Neutrophil (primary cell): ENCODE data around the gene CECR2.

Source experiments
- H3K27ac ChIP-seq: fragments of 200-600 bp; sonication (generic); 2 replicates; pipeline ENCODE4 v1.5.1; 2016; ENCODE audit warnings: mild to moderate bottlenecking, moderate library complexity
- H3K27me3 ChIP-seq: fragments of 200-600 bp; sonication (generic); 2 replicates; pipeline ENCODE4 v1.6.0; 2016; ENCODE audit warnings: mild to moderate bottlenecking
- H3K36me3 ChIP-seq: fragments of 200-600 bp; sonication (generic); 2 replicates; pipeline ENCODE4 v1.5.1; 2017
- H3K4me1 ChIP-seq, 2 experiments: fragments of 200-600 bp in 1 of 2; sonication (generic) in 1 of 2; 1 replicate in 1 of 2; 2 replicates in 1 of 2; pipeline versions ENCODE4 v1.5.1 to v1.6.1; 2013 to 2016; ENCODE audit warnings: low read depth in 1 of 2, low read length in 1 of 2, mild to moderate bottlenecking in 1 of 2, moderate library complexity in 1 of 2; ENCODE audit not compliant: control insufficient read depth in 1 of 2, insufficient read depth in 1 of 2
- H3K4me3 ChIP-seq, 2 experiments: fragments of 200-600 bp in 1 of 2; sonication (generic) in 1 of 2; 1 replicate in 1 of 2; 2 replicates in 1 of 2; pipeline ENCODE4 v1.5.1; 2013 to 2016; ENCODE audit warnings: low read depth in 1 of 2, low read length in 1 of 2, mild to moderate bottlenecking in 1 of 2, moderate library complexity in 1 of 2
- H3K9me3 ChIP-seq: fragments of 200-600 bp; sonication (generic); 2 replicates; pipeline ENCODE4 v1.5.1; 2016
- TF ChIP-seq, protein P1 (sequence below): fragments of 200-600 bp; sonication (generic); IDR thresholded peaks from 2 replicates; pipeline ENCODE4 v1.5.1; 2016; ENCODE audit warnings: antibody characterized with exemption

CECR2 gene

DNA sequence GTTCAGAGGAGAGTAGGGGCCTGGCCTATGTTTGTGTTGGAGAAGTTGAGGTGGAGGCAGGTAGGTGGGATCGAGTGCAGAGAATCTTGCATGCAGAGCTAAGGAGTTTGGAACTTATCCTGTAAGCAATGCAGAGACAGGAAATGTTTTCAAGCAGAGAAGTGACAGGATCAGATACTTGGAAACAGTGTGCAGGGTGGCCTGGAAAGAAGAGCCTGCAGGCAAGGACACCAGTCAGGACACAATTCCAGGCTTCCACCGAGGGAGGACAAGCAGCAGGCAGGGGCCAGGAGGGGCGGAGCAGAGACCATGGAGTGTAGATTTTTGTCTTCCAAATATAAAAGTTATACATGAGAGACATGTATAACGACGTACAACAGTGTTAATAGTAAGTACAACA, 26.9 kb upstream of the CECR2 start:
- H3K27ac ChIP-seq = no peak overlapping the region
- no peaks in the 10 kb centered on the region for H3K4me1 ChIP-seq
- no peaks in the 10 kb centered on the region for H3K36me3 ChIP-seq
- TF ChIP-seq, protein P1, sequence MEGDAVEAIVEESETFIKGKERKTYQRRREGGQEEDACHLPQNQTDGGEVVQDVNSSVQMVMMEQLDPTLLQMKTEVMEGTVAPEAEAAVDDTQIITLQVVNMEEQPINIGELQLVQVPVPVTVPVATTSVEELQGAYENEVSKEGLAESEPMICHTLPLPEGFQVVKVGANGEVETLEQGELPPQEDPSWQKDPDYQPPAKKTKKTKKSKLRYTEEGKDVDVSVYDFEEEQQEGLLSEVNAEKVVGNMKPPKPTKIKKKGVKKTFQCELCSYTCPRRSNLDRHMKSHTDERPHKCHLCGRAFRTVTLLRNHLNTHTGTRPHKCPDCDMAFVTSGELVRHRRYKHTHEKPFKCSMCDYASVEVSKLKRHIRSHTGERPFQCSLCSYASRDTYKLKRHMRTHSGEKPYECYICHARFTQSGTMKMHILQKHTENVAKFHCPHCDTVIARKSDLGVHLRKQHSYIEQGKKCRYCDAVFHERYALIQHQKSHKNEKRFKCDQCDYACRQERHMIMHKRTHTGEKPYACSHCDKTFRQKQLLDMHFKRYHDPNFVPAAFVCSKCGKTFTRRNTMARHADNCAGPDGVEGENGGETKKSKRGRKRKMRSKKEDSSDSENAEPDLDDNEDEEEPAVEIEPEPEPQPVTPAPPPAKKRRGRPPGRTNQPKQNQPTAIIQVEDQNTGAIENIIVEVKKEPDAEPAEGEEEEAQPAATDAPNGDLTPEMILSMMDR = no peak
- H3K4me3 ChIP-seq = no peak overlapping the region
- no peaks in the 10 kb centered on the region for H3K9me3 ChIP-seq
- peaks cover 24% of the 10 kb centered on the region for H3K27me3 ChIP-seq

DNA sequence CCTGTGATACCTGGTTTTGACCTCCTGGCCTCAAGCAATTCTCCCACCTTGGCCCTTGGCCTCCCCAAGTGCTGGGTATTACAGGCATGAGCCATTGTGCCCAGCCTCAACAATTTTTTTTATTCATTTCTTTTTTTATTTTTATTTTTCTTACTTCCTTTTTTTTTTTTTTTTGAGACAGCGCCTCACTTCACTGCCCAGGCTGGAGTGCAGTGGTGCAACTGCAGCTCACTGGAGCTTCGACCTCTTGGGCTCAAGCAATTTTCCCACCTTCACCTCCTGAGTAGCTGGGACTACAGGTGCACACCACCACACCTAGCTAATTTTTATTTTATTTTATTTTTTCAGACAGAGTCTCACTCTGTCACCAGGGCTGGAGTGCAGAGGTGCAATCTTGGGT, 25.5 kb upstream of the CECR2 start:
- H3K27me3 ChIP-seq = peaks cover 13% of the 10 kb centered on the region
- H3K4me1 ChIP-seq = no peaks in the 10 kb centered on the region
- TF ChIP-seq, protein P1 = no peak
- no peaks in the 10 kb centered on the region for H3K36me3 ChIP-seq
- H3K9me3 ChIP-seq = no peaks in the 10 kb centered on the region
- H3K4me3 ChIP-seq = no peak overlapping the region
- no peak overlapping the region for H3K27ac ChIP-seq

DNA sequence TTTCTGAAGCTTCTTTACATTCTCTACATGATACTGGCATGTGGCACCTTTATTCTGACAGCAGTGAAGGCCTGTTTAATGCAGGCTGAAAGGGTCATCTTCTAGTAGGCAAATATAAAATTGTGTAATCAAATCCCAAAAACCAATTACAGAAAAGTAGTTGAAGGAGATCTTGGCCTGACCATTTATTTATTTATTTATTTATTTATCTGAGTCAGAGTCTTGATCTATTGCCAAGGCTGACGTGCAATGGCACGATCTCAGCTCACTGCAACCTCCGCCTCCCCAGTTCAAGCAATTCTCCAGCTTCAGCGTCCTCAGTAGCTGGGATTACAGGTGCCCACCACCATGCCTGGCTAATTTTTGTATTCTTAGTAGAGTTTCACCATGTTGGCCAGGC, 22.7 kb upstream of the CECR2 start:
- TF ChIP-seq, protein P1 = no peak
- Histone ChIP-seq H3K36me3 (no peaks in the 10 kb centered on the region), H3K27ac (no peak overlapping the region), H3K27me3 (peaks cover 16% of the 10 kb centered on the region), H3K4me1 (no peaks in the 10 kb centered on the region), H3K4me3 (no peak overlapping the region), H3K9me3 (no peaks in the 10 kb centered on the region)

DNA sequence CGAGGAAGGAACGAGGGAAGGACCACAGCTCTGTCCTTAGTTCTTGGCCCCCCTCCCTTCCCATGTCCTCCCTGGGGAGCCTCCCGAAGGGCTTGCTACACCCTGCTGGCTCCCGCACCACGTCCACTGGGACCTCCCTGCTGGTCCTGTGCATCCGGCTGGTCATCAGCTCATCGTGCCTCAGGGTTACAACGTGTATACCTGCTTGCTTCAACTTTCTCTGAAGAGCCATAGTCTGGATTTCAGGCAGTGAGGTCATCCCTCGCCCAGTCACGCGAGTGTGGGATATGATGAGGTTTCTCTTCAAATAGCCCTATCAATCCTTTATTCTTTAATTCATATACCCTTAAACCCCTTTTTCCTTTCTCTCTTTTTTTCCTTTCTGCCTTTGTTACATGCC, 21.5 kb upstream of the CECR2 start:
- no peak overlapping the region for H3K27ac ChIP-seq
- H3K9me3 ChIP-seq = no peaks in the 10 kb centered on the region
- TF ChIP-seq, protein P1 = no peak
- H3K4me1 ChIP-seq = no peaks in the 10 kb centered on the region
- no peak overlapping the region for H3K4me3 ChIP-seq
- peaks cover 16% of the 10 kb centered on the region for H3K27me3 ChIP-seq
- H3K36me3 ChIP-seq = no peaks in the 10 kb centered on the region

DNA sequence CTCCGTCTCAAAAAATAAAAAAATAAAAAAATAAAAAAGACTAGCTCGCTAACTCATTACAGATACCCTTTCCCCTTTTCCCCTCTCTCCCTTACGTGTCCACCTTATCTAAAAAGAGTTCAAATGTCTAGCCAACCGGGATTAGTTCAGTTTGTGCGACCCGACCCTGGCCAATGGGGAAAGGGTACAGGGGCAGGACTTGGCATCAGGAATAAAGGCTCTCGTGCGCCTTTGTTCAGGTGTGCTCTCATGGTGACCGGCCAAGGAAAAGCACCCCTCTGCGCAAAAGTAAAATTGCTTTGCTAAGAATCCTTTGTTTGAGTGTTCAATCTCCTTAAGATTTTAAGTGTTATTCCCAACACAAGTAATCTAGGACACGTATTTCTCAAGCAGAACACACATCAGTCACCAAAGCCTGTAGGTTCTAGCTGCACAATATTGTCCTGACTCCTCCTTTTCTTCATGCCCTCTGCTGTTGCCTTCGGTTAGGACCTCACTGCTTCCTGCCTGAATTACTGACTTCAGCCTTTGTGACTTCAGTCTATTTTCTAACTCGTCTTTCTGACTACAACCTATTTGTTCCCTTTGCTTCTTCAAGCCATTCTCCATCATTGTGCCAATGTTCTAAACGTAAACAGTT, 20.7 kb upstream of the CECR2 start:
- TF ChIP-seq, protein P1 = no peak
- no peaks in the 10 kb centered on the region for H3K9me3 ChIP-seq
- no peaks in the 10 kb centered on the region for H3K36me3 ChIP-seq
- H3K27ac ChIP-seq = no peak overlapping the region
- H3K4me3 ChIP-seq = no peak overlapping the region
- H3K4me1 ChIP-seq = no peaks in the 10 kb centered on the region
- peaks cover 16% of the 10 kb centered on the region for H3K27me3 ChIP-seq
